ENCODE measurements around the gene EFL1. TPM values are rescaled to one million over a fixed set of nuclear protein-coding genes. Genes with fewer than 3 reads are reported as not detected.

EFL1 gene
- total RNA-seq, 1 experiment from 2014 or later = 25.6 TPM

GRCh38 chr15:82091636-82092140 is 170.8 kb downstream of the EFL1 start:
- H3K36me3 ChIP-seq = no peaks in the 10 kb centered on the region
- no peaks in the 10 kb centered on the region for H3K27me3 ChIP-seq
- DNase-seq = no peak
- no peak overlapping the region for H3K27ac ChIP-seq
- peaks cover 3% of the 10 kb centered on the region; the same call in 1 of the 2 replicates for H3K4me1 ChIP-seq
- H3K4me3 ChIP-seq = no peak overlapping the region
- no peaks in the 10 kb centered on the region; the same call in 1 of the 2 replicates for H3K9me3 ChIP-seq (replicated peaks)

- no peaks in the 10 kb centered on the region for H3K36me3 ChIP-seq
- H3K4me1 ChIP-seq = peaks cover 3% of the 10 kb centered on the region; the same call in 1 of the 2 replicates
- no peaks in the 10 kb centered on the region; the same call in 1 of the 2 replicates for H3K9me3 ChIP-seq (replicated peaks)
- no peaks in the 10 kb centered on the region for H3K27me3 ChIP-seq
- no peak for DNase-seq
- no peak overlapping the region for H3K27ac ChIP-seq
- H3K4me3 ChIP-seq = no peak overlapping the region
These were observed 176.1 kb downstream of the EFL1 start for GRCh38 chr15:82086243-82086995.

- H3K27me3 ChIP-seq = no peaks in the 10 kb centered on the region
- H3K36me3 ChIP-seq = no peaks in the 10 kb centered on the region
- H3K4me3 ChIP-seq = peak overlapping the region; percentile 48
- peak; percentile 87 to 88 for DNase-seq
- H3K4me1 ChIP-seq = peaks cover 3% of the 10 kb centered on the region; the same call in 1 of the 2 replicates
- H3K27ac ChIP-seq = peak overlapping the region; percentile 67
- H3K9me3 ChIP-seq (replicated peaks) = no peaks in the 10 kb centered on the region
These were observed 180.4 kb downstream of the EFL1 start for GRCh38 chr15:82081914-82082762.

DNA sequence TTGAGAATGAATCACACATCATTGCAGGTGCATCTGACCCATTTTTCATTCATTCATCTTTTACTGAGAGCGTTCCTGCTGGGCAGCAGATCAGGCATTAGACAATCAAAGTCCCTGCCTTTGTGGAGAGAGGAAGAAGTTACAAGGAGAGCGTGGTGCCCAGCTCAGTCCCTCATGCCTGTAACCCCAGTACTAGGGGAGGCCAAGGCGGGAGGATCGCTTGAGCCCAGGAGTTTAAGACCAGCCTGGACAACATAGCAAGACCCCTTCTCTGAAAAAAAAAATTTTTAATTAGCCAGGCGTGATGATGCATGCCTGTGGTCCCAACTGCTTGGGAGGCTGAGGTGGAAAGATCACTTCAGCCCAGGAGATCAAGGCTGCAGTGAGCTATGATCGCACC is 181.8 kb downstream of the EFL1 start:
- Histone ChIP-seq H3K4me3 (no peak overlapping the region), H3K36me3 (no peaks in the 10 kb centered on the region), H3K9me3 (replicated peaks) (no peaks in the 10 kb centered on the region), H3K27me3 (no peaks in the 10 kb centered on the region), H3K4me1 (no peaks in the 10 kb centered on the region), H3K27ac (no peak overlapping the region)
- no peak for DNase-seq

Other genes starting within 250 kb of the EFL1 start
- 30.5 and 32.3 TPM in 2 replicates for gene MEX3B, start 216.7 kb downstream of the EFL1 start, total RNA-seq (2014; rRNA removed; shearing (Covaris generic))
- 0.10 and 0.46 TPM in 2 replicates for gene SAXO2, start 84 bp upstream of the EFL1 start, total RNA-seq (2014; rRNA removed; shearing (Covaris generic))
- gene GOLGA6L10, start 86.7 kb upstream of the EFL1 start, total RNA-seq (2014; rRNA removed; shearing (Covaris generic)) = 0.10 TPM in 1 of 2 replicates, not detected in the other
- gene GOLGA6L9, start 167.1 kb upstream of the EFL1 start, total RNA-seq (2014; rRNA removed; shearing (Covaris generic)) = 4.7 and 7.3 TPM in 2 replicates